NT2/D1 (cell line): Measurements from ENCODE around the gene RHOBTB3.

Experiments used
- DNase-seq: peaks from one replicate; pipeline ENCODE4 v3.0.0-alpha.2; 2011; ENCODE audit warnings: low read depth, low spot score
- H3K27me3 ChIP-seq: 2 replicates; pipeline ENCODE4 v1.6.0; 2011; ENCODE audit warnings: mild to moderate bottlenecking; ENCODE audit not compliant: insufficient read length, insufficient read depth
- H3K36me3 ChIP-seq: 2 replicates; pipeline ENCODE4 v1.6.1; 2011; ENCODE audit warnings: mild to moderate bottlenecking, low read length, mixed read lengths; ENCODE audit not compliant: insufficient read depth, insufficient read length
- H3K4me1 ChIP-seq: 2 replicates; pipeline ENCODE4 v1.5.1; 2011; ENCODE audit not compliant: insufficient read depth, insufficient read length
- H3K4me3 ChIP-seq: 2 replicates; pipeline ENCODE4 v1.5.1; 2011; ENCODE audit warnings: low read depth; ENCODE audit not compliant: insufficient read length
- H3K9ac ChIP-seq: 2 replicates; pipeline ENCODE4 v1.6.0; 2011; ENCODE audit warnings: low read depth; ENCODE audit not compliant: insufficient read length
- H3K9me3 ChIP-seq: 2 replicates; pipeline ENCODE4 v1.5.1; 2011; ENCODE audit warnings: mild to moderate bottlenecking, low read length; ENCODE audit not compliant: insufficient read depth
- SUZ12 ChIP-seq: IDR thresholded peaks from 2 replicates; pipeline ENCODE4 v1.6.1; 2011; ENCODE audit not compliant: insufficient read length, insufficient read depth; ENCODE audit errors: extremely low read depth
- YY1 ChIP-seq: IDR thresholded peaks from 2 replicates; pipeline ENCODE4 v1.6.1; 2011; ENCODE audit not compliant: insufficient read length, insufficient read depth
- ZNF274 ChIP-seq: IDR thresholded peaks from 2 replicates; pipeline ENCODE4 v1.6.1; 2011; ENCODE audit warnings: mild to moderate bottlenecking, low read depth, low read length

Gene RHOBTB3

DNA sequence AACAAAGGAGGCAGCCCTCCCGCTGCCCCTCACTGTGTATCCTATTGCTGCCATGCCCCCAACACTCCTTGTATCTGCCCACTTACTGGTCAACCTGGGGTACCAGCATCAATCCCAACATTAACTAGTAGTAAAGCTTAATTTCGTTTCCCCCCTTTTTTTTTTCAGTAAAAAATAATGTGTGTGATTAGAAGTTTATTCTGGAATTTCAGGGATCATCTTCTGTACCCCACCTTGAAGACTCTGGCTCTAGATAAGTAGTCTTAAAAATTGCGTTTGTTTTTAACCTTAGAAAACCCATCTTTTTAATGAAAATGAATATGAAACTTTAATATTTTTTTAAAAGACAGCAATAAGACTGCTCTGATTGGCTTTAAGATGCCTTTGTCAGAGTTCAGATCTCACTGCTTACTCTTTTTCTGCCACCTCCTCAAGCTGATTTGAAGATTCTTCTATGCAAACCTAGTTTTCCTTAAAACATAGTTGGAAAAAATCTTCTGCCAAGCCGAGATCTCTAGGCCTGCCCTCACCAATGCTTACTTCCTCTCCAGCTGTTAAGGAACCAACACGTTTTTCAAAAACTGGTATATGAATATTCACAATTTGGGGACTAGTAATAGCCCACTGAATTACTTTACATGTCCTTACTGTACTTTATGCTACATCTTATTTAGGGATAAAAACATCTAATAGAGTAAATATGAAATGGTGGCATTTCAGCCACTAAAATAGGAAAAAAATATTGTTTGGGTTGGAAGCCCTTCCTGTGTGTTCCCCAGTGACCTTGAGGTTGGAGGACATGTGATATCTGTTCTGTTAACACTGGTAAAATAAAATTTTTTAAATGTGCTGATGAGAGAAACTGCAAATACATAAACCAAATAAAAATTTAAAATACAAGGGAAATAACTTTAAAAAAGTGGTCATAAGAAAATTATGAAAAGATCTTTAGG, 4.0 kb upstream of the RHOBTB3 start:
- no peak overlapping the region for H3K9ac ChIP-seq
- DNase-seq: no peak
- H3K4me3 ChIP-seq: no peak overlapping the region

DNA sequence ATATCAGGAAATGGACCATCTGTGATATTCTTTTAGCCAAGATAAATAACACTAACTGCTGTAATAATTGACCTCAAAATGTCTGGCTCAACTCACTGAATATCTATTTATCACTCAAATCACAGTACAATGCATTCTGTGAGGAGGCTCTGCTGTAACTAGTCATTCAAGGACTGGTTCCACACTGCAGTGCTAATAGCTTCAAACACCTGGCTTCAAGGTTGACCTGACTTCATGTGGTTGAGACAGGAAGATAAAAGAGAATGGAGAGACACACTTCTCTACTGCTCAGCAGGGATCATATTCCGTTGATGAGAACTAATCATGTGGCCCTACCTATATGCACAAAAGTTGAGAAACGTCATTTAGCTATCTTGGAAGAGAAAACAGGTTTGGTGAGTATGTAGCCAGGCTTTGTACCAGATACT, 3.4 kb upstream of the RHOBTB3 start:
- Histone ChIP-seq H3K4me3 (no peak overlapping the region), H3K27me3 (peaks cover 16% of the 10 kb centered on the region), H3K9ac (no peak overlapping the region), H3K4me1 (no peaks in the 10 kb centered on the region), H3K9me3 (no peaks in the 10 kb centered on the region), H3K36me3 (no peaks in the 10 kb centered on the region)
- no peak for TF ChIP-seq YY1
- DNase-seq: no peak

More for the DNA sequence above, 4.0 kb upstream of the RHOBTB3 start:
- Histone ChIP-seq H3K4me1 (no peaks in the 10 kb centered on the region), H3K27me3 (peaks cover 11% of the 10 kb centered on the region), H3K36me3 (no peaks in the 10 kb centered on the region), H3K9me3 (no peaks in the 10 kb centered on the region)
- TF ChIP-seq YY1: no peak

DNA sequence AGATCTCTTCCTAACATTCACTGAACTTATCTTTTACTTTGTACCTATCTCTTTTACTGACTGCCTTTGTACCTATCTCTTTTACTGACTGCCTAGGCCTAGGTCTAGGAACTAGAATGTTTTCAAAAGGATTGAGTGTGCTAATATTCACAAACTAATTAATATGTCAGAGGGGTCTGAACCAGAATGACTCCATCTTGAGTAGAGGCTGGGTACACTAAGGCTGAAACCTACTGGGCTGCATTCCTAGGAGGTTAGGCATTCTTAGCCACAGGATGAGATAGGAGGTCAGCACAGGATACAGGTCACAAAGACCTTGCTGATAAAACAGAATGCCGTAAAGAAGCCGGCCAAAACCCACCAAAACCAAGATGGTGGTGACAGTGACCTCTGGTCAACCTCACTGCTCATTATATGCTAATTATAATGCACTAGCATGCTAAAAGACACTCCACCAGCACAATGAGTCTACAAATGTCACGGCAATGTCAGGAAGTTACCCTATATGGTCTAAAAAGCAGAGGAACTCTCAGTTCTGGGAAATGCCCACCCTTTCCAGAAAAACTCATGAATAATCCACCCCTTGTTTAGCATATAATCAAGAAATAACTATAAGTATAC, 2.5 kb upstream of the RHOBTB3 start:
- Histone ChIP-seq H3K9me3 (no peaks in the 10 kb centered on the region), H3K4me1 (no peaks in the 10 kb centered on the region), H3K36me3 (no peaks in the 10 kb centered on the region), H3K27me3 (peaks cover 24% of the 10 kb centered on the region), H3K9ac (no peak overlapping the region), H3K4me3 (no peak overlapping the region)
- no peak for DNase-seq
- TF ChIP-seq YY1 (no peak), SUZ12 (no peak)

DNA sequence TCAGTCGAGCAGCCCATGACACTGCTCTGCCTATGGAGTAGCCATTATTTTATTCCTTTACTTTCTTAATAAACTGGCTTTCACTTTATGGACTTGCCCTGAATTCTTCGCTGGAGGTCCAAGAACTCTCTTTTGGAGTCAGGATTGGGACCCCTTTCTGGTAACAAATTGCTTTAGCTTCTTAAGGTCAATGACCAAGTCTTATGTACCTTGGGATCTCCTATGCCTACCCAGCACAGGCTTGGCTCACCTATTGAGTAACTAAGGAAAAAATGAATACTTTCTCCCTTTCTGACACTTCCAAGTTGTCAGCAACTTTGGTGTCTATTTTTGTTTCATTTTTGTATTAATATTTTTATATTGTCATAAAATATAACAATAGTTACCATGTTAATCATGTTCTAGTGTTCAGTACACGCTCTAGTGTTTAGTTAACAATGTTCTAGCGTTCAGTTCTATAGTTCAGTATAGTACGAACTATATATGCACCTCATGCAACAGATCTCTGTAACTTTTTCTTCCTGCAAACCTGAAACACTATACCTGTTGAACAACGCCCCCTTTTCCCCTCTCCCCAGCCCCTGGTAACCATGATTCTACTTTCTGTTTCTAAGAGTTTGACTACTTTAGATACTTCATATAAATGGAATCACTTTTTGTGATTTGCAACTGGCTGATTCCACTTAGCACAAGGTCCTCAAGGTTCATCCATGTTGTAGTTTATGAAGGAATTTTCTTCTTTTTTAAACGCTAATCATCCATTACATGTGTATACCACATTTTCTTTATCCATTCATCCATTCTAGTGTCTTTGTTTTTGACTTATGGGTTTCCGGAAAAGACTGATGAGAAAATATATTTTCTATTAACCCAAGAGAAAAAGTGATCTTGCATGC, 1.8 kb upstream of the RHOBTB3 start:
- no peak overlapping the region for H3K4me3 ChIP-seq
- no peaks in the 10 kb centered on the region for H3K4me1 ChIP-seq
- no peak for DNase-seq

DNA sequence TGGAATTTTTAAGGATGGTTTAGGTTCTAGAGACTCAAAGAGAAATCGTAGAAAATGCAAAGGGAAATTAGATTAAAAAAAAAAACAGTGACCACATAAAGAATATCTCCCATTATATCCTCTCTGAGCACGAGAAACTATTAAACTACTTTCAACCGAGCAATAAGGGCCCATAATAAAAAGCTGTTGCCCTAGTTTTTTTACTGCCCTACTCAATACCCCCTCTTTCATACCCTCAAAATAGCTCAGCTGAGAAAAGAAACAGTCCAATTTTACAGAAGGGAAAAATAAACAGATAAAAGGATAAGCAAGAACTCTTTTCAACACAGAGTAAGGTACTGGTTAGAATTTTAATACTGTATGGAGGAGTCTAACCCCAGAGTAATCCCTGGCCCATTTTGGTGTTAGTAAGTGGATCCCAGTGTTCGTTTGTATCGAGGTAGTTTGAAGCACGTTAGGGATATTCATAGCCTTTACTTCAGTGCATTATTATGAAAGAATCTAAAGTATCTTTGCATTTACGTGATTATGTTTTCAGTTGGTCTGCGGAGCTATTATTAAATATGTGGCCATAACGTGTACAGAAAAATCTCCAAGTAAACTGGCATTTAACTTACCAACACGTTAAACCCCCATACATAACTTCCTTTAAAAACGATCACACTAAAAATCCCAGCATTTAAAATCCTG, 980 bp upstream of the RHOBTB3 start:
- H3K4me1 ChIP-seq: no peaks in the 10 kb centered on the region
- no peaks in the 10 kb centered on the region for H3K36me3 ChIP-seq
- H3K4me3 ChIP-seq: peak overlapping the region; percentile 76
- peaks cover 24% of the 10 kb centered on the region for H3K27me3 ChIP-seq
- H3K9me3 ChIP-seq: no peaks in the 10 kb centered on the region
- DNase-seq: no peak
- TF ChIP-seq ZNF274 (no peak), YY1 (no peak), SUZ12 (no peak)
- peak overlapping the region; percentile 82 for H3K9ac ChIP-seq

More for the DNA sequence above, 1.8 kb upstream of the RHOBTB3 start:
- Histone ChIP-seq H3K27me3 (peaks cover 24% of the 10 kb centered on the region), H3K9ac (no peak overlapping the region), H3K36me3 (no peaks in the 10 kb centered on the region), H3K9me3 (no peaks in the 10 kb centered on the region)
- no peak for TF ChIP-seq ZNF274
- no peak for TF ChIP-seq SUZ12

DNA sequence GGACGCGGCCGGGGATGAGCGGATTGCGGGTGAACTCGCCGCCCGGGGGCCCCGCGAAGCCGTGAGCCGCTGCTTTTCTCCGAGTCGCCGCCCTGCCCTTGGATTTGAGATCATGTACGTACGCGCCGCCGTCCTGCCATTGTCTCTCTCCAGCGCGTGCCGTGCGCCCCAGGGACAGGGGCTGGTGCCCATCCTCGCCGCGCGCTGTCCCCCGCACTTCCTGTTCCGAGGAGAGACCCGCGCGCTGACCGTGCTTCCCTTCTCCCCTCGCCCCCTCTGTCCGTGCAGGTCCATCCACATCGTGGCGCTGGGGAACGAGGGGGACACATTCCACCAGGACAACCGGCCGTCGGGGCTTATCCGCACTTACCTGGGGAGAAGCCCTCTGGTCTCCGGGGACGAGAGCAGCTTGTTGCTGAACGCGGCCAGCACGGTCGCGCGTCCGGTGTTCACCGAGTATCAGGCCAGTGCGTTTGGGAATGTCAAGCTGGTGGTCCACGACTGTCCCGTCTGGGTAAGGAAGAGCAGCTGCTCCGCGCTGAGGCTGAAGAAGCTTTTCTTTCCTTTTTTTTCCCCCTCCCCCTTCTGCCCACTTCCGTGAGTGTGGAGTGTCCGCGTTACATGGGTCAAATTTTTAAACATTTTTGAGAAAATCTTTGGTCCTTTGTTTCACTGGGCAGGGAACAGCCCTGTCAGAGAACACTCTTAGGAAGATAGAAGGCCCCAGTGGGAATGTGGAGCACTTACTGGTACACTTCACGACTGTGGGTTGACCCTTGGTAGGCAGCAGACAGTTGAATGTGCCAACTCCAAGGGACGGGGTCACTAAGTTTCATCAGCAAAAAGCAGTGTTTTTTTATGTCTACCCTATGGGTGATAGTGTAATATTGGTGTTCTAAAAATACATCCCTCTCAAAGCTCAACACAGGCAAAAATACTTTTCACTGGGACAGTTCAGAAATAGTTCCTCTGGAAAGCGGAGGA, 727 bp downstream of the RHOBTB3 start:
- TF ChIP-seq SUZ12 (no peak), ZNF274 (no peak), YY1 (no peak)
- Histone ChIP-seq H3K4me1 (no peaks in the 10 kb centered on the region), H3K9me3 (no peaks in the 10 kb centered on the region), H3K9ac (peak overlapping the region; percentile 82), H3K27me3 (peaks cover 24% of the 10 kb centered on the region), H3K4me3 (peak overlapping the region; percentile 76), H3K36me3 (no peaks in the 10 kb centered on the region)
- DNase-seq: no peak
